Osteoblast (primary cell): ENCODE results near the gene LTBP1. TPM values are rescaled to one million over a fixed set of nuclear protein-coding genes. Genes with fewer than 3 reads are reported as not detected.

Source experiments
- DNase-seq: peaks from one replicate; pipeline ENCODE4 v3.0.0; 2011; ENCODE audit warnings: low spot score, mixed read lengths; ENCODE audit not compliant: insufficient read length; ENCODE audit errors: missing footprints
- H2AFZ ChIP-seq: 2 replicates; pipeline ENCODE4 v1.6.0; 2011; ENCODE audit warnings: mild to moderate bottlenecking, low read length
- H3K27ac ChIP-seq: 2 replicates; pipeline ENCODE4 v1.5.1; 2011; ENCODE audit warnings: mild to moderate bottlenecking, low read depth, low read length, moderate library complexity
- H3K27me3 ChIP-seq: 2 replicates; pipeline ENCODE4 v1.6.0; 2012; ENCODE audit warnings: mild to moderate bottlenecking, control low read depth, inconsistent platforms, low read length, moderate library complexity; ENCODE audit not compliant: insufficient read depth
- H3K36me3 ChIP-seq: 2 replicates; pipeline ENCODE4 v1.5.1; 2011; ENCODE audit warnings: mild to moderate bottlenecking, low read length, control low read depth, moderate library complexity; ENCODE audit not compliant: insufficient read depth
- H3K4me1 ChIP-seq: 2 replicates; pipeline ENCODE4 v1.5.1; 2011; ENCODE audit warnings: mild to moderate bottlenecking, low read length, control low read depth, moderate library complexity; ENCODE audit not compliant: insufficient read depth
- H3K4me2 ChIP-seq: 2 replicates; pipeline ENCODE4 v1.6.0; 2011; ENCODE audit warnings: mild to moderate bottlenecking, low read length; ENCODE audit not compliant: insufficient read depth
- H3K4me3 ChIP-seq: fragments of 200-600 bp; sonication (generic); 3 replicates; pipeline ENCODE4 v1.5.1; 2012; ENCODE audit warnings: mild to moderate bottlenecking, low read length, inconsistent platforms; ENCODE audit not compliant: insufficient read depth
- H3K79me2 ChIP-seq: 2 replicates; pipeline ENCODE4 v1.6.0; 2012; ENCODE audit warnings: mild to moderate bottlenecking, low read length, control low read depth, inconsistent platforms; ENCODE audit not compliant: insufficient read depth
- H3K9me3 ChIP-seq: 2 replicates; pipeline ENCODE4 v1.5.1; 2011; ENCODE audit warnings: low read depth, low read length, control low read depth
- H4K20me1 ChIP-seq: 2 replicates; pipeline ENCODE4 v1.6.0; 2012; ENCODE audit warnings: mild to moderate bottlenecking, low read length, control low read depth; ENCODE audit not compliant: insufficient read depth
- CTCF ChIP-seq: IDR thresholded peaks from 2 replicates; pipeline ENCODE4 v1.5.1; 2011; ENCODE audit warnings: mild to moderate bottlenecking, low read depth, low read length, moderate library complexity; ENCODE audit errors: extremely low read depth
- total RNA-seq: library from RNA; depleted of rRNA; stranded (reverse); fragments of >200 nt; gene quantifications from 2 replicates; pipeline ENCODE4 v1.2.3, GENCODE V29; 2012

Gene LTBP1
- total RNA-seq, 1 donor: 224 TPM

- Histone ChIP-seq H3K4me3 (no peak overlapping the region), H3K9me3 (no peaks in the 10 kb centered on the region), H3K4me2 (peak overlapping the region; percentile 9), H4K20me1 (no peaks in the 10 kb centered on the region), H3K27me3 (no peaks in the 10 kb centered on the region), H3K4me1 (peaks cover 12% of the 10 kb centered on the region), H3K79me2 (no peaks in the 10 kb centered on the region), H3K27ac (no peak overlapping the region), H2AFZ (no peak overlapping the region), H3K36me3 (no peaks in the 10 kb centered on the region)
- peak; percentile 62 for TF ChIP-seq CTCF
- peak; percentile 84 for DNase-seq
Observed at GRCh38 chr2:33412920-33413319, 466.2 kb downstream of the LTBP1 start.

GRCh38 chr2:33419581-33420200, 472.9 kb downstream of the LTBP1 start:
- Histone ChIP-seq H3K4me3 (no peak overlapping the region), H3K79me2 (no peaks in the 10 kb centered on the region), H3K36me3 (no peaks in the 10 kb centered on the region), H3K27me3 (no peaks in the 10 kb centered on the region), H4K20me1 (no peaks in the 10 kb centered on the region), H2AFZ (no peak overlapping the region), H3K4me1 (no peaks in the 10 kb centered on the region), H3K9me3 (no peaks in the 10 kb centered on the region), H3K27ac (no peak overlapping the region), H3K4me2 (no peak overlapping the region)
- DNase-seq: no peak
- no peak for TF ChIP-seq CTCF

GRCh38 chr2:33420726-33421125, 474.0 kb downstream of the LTBP1 start:
- Histone ChIP-seq H3K27ac (no peak overlapping the region), H3K79me2 (no peaks in the 10 kb centered on the region), H3K27me3 (no peaks in the 10 kb centered on the region), H3K36me3 (no peaks in the 10 kb centered on the region), H3K4me1 (peaks cover 7% of the 10 kb centered on the region), H3K4me2 (no peak overlapping the region), H3K4me3 (no peak overlapping the region), H4K20me1 (no peaks in the 10 kb centered on the region), H2AFZ (no peak overlapping the region), H3K9me3 (no peaks in the 10 kb centered on the region)
- no peak for TF ChIP-seq CTCF
- no peak for DNase-seq

GRCh38 chr2:33421820-33422219, 475.1 kb downstream of the LTBP1 start:
- Histone ChIP-seq H2AFZ (no peak overlapping the region), H3K27me3 (no peaks in the 10 kb centered on the region), H3K4me3 (no peak overlapping the region), H3K27ac (no peak overlapping the region), H4K20me1 (no peaks in the 10 kb centered on the region), H3K9me3 (no peaks in the 10 kb centered on the region), H3K4me2 (no peak overlapping the region), H3K79me2 (no peaks in the 10 kb centered on the region), H3K4me1 (peaks cover 15% of the 10 kb centered on the region), H3K36me3 (no peaks in the 10 kb centered on the region)
- TF ChIP-seq CTCF: no peak
- no peak for DNase-seq
